Measurements from ENCODE around the gene P2RY8. TPM values are rescaled to one million over a fixed set of nuclear protein-coding genes. Genes with fewer than 3 reads are reported as not detected.
"Not testable (repeated sequence)": the region's sequence is repeated elsewhere in the genome, so short reads cannot be mapped to it uniquely, and the experiment has no call there.

Gene P2RY8
- total RNA-seq, 2 experiments from 2014 or later: 139 TPM

DNA sequence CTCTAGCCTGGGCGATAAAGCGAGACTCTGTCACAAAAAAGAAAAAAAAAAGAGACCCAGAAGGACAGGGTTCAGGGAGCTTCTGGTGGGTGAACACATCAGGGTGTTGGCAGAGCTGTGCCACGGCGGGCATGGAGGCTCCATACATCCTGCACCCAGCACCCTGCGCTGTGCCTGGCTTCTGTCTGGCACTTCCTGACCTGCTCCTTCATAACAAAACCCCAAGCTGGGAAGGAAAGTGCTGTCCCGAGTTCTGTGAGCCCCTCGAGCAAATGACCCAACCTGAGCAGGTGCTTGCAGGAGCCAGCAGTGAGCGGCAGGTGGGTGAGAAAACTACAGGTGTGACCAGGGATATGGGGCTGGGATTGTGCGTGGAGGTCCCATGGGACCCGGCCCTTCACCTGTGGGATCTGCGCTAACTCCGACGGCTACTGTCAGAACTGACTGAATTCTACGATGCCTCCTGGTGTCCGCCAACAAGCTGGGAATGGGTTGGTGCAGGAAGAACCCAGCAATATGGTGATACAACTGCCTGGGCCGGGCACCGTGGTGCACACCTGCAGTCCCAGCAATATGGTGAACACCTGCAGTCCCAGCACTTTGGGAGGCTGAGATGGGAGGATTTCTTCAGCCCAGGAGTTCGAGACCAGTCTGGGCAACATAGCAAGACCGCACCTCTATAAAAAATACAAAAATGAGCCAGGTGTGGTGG is 103.2 kb downstream of the P2RY8 start:
- intact Hi-C loops (cut with DNase I, micrococcal nuclease): no loop called here
- Mint-ChIP-seq H3K36me3 (ENCODE audit: low read depth) (peaks cover 62% of the 10 kb centered on the region), H3K9me3 (no peaks in the 10 kb centered on the region), H3K4me3 (no peak overlapping the region), H3K4me1 (ENCODE audit: low read depth) (no peaks in the 10 kb centered on the region), H3K27me3 (no peaks in the 10 kb centered on the region), H3K27ac (no peak overlapping the region)
- POLR2A ChIA-PET: no interaction called here
- Histone ChIP-seq H3K36me3 (ENCODE audit: insufficient read depth, low read length) (peaks cover 24% of the 10 kb centered on the region), H3K27ac (ENCODE audit: low read depth in 1 of 2, low read length in 2 of 2) (no peak overlapping the region), H3K9me3 (ENCODE audit: control insufficient read depth in 1 of 2, insufficient read depth in 1 of 2, low read length in 2 of 2) (peaks cover 0 to 11% of the 10 kb centered on the region in 2 experiments), H3K4me1 (ENCODE audit: insufficient read depth, low read length) (no peaks in the 10 kb centered on the region), H3K27me3 (ENCODE audit: control insufficient read depth in 1 of 2, insufficient read depth in 2 of 2, low read length in 2 of 2) (no peaks in the 10 kb centered on the region), H3K4me3 (ENCODE audit: low read length) (no peak overlapping the region)
- CTCF ChIA-PET: no interaction called here
- TF ChIP-seq, protein P1, sequence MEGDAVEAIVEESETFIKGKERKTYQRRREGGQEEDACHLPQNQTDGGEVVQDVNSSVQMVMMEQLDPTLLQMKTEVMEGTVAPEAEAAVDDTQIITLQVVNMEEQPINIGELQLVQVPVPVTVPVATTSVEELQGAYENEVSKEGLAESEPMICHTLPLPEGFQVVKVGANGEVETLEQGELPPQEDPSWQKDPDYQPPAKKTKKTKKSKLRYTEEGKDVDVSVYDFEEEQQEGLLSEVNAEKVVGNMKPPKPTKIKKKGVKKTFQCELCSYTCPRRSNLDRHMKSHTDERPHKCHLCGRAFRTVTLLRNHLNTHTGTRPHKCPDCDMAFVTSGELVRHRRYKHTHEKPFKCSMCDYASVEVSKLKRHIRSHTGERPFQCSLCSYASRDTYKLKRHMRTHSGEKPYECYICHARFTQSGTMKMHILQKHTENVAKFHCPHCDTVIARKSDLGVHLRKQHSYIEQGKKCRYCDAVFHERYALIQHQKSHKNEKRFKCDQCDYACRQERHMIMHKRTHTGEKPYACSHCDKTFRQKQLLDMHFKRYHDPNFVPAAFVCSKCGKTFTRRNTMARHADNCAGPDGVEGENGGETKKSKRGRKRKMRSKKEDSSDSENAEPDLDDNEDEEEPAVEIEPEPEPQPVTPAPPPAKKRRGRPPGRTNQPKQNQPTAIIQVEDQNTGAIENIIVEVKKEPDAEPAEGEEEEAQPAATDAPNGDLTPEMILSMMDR (IDR thresholded peaks at IDR 0.05): no peak
- DNase-seq: no peak
- ATAC-seq (ENCODE audit: poor library complexity): no peak

DNA sequence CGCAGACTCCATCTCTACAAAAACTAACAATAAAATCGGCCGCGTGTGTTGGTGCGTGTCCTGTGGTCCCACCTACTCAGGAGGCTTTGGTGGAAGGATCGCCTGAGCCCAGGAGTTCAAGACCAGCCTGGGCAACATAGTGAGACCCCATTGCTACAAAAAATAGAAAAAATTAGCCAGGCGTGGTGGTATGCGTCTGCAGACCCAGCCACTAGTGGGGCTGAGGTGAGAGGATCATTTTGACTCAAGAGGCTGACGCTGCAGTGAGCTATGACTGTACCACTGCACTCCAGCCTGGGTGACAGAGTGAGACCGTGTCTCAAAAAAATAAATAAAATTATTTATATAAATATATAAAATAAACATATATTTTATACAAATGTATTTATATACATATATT is 106.5 kb downstream of the P2RY8 start:
- TF ChIP-seq, protein P1 (IDR thresholded peaks at IDR 0.05): no peak
- DNase-seq (no peak), ATAC-seq (ENCODE audit: poor library complexity) (no peak)
- POLR2A ChIA-PET: no interaction called here
- no peaks in the 10 kb centered on the region for H3K9me3 ChIP-seq (ENCODE audit: control insufficient read depth in 1 of 2, insufficient read depth in 1 of 2, low read length in 2 of 2)
- Mint-ChIP-seq H3K9me3 (no peaks in the 10 kb centered on the region), H3K27ac (no peak overlapping the region), H3K36me3 (ENCODE audit: low read depth) (peaks cover 49% of the 10 kb centered on the region), H3K4me3 (no peak overlapping the region), H3K27me3 (no peaks in the 10 kb centered on the region), H3K4me1 (ENCODE audit: low read depth) (no peaks in the 10 kb centered on the region)
- H3K27ac ChIP-seq (ENCODE audit: low read depth in 1 of 2, low read length in 2 of 2): no peak overlapping the region
- no peak overlapping the region for H3K4me3 ChIP-seq (ENCODE audit: low read length)
- peaks cover 24% of the 10 kb centered on the region for H3K36me3 ChIP-seq (ENCODE audit: insufficient read depth, low read length)
- no peaks in the 10 kb centered on the region for H3K4me1 ChIP-seq (ENCODE audit: insufficient read depth, low read length)
- H3K27me3 ChIP-seq (ENCODE audit: control insufficient read depth in 1 of 2, insufficient read depth in 2 of 2, low read length in 2 of 2): no peaks in the 10 kb centered on the region
- intact Hi-C loops (cut with DNase I, micrococcal nuclease): no loop called here
- CTCF ChIA-PET: no interaction called here

DNA sequence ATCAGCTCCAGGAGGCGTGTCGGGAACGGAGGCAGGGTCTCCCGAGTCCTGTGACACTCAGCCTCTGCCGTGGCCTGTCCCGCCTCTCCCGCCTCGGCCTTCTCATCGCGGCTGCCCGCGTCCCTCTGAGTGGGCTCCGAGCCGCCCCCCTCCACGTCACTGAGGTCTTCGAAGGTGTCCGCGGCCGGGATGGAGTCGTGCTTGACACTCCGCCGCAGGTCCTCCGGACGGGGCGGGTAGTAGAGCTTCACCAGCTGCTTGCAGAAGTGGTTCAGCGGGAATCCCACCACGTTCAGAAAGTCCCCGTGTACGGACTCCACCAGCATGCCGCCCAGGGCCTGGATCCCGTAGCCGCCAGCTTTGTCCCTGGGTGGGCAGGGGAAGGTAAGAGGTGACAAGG is 109.2 kb downstream of the P2RY8 start:
- no peak overlapping the region for H3K27ac Mint-ChIP-seq
- Histone ChIP-seq H3K4me1 (ENCODE audit: insufficient read depth, low read length) (no peaks in the 10 kb centered on the region), H3K4me3 (ENCODE audit: low read length) (no peak overlapping the region), H3K27ac (ENCODE audit: low read depth in 1 of 2, low read length in 2 of 2) (no peak overlapping the region), H3K9me3 (ENCODE audit: control insufficient read depth in 1 of 2, insufficient read depth in 1 of 2, low read length in 2 of 2) (peaks cover 0 to 11% of the 10 kb centered on the region in 2 experiments), H3K36me3 (ENCODE audit: insufficient read depth, low read length) (peaks cover 35% of the 10 kb centered on the region), H3K27me3 (ENCODE audit: control insufficient read depth in 1 of 2, insufficient read depth in 2 of 2, low read length in 2 of 2) (no peaks in the 10 kb centered on the region)
- H3K36me3 Mint-ChIP-seq (ENCODE audit: low read depth): peaks cover 62% of the 10 kb centered on the region
- intact Hi-C loops (cut with DNase I, micrococcal nuclease): no loop called here
- ChIA-PET CTCF (no interaction called here), POLR2A (no interaction called here)
- ATAC-seq (ENCODE audit: poor library complexity) (no peak), DNase-seq (peak in 1 of 14 experiments; percentile 27)
- H3K27me3 Mint-ChIP-seq: no peaks in the 10 kb centered on the region
- no peak overlapping the region for H3K4me3 Mint-ChIP-seq
- TF ChIP-seq, protein P1 (IDR thresholded peaks at IDR 0.05): no peak
- H3K4me1 Mint-ChIP-seq (ENCODE audit: low read depth): no peaks in the 10 kb centered on the region
- H3K9me3 Mint-ChIP-seq: peaks cover 4% of the 10 kb centered on the region

DNA sequence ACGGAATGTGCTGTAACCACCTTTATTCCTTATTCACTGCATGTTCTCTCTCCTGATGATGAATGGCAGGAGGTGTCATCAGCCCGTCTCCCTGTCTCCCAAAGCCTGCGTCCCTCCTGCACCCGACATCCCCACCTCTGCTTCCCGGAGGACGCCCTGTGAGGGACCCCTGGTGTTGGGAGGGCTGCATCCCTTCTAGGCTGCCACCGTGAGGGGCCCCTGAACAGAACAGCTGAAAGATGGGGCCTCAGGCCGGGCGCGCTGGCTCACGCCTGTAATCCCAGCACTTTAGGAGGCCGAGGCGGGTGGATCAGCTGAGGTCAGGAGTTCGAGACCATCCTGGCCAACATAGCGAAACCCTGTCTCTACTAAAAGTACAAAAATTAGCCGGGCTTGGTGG is 110.7 kb downstream of the P2RY8 start:
- H3K4me3 ChIP-seq (ENCODE audit: low read length); H3K27ac ChIP-seq (ENCODE audit: low read depth in 1 of 2, low read length in 2 of 2); H3K9me3 Mint-ChIP-seq; intact Hi-C loops (cut with DNase I, micrococcal nuclease); H3K27me3 Mint-ChIP-seq; H3K4me1 Mint-ChIP-seq (ENCODE audit: low read depth); POLR2A ChIA-PET; H3K27me3 ChIP-seq (ENCODE audit: control insufficient read depth in 1 of 2, insufficient read depth in 2 of 2, low read length in 2 of 2); H3K27ac Mint-ChIP-seq; H3K4me1 ChIP-seq (ENCODE audit: insufficient read depth, low read length); CTCF ChIA-PET; ATAC-seq (ENCODE audit: poor library complexity); H3K4me3 Mint-ChIP-seq: not testable (repeated sequence)
- peaks cover 69% of the 10 kb centered on the region for H3K36me3 Mint-ChIP-seq (ENCODE audit: low read depth)
- Histone ChIP-seq H3K36me3 (ENCODE audit: insufficient read depth, low read length) (peaks cover 48% of the 10 kb centered on the region), H3K9me3 (ENCODE audit: control insufficient read depth in 1 of 2, insufficient read depth in 1 of 2, low read length in 2 of 2) (peaks cover 14 to 25% of the 10 kb centered on the region in 2 experiments)
- DNase-seq: peak in 1 of 14 experiments; percentile 8
